Suprapubic skin (tissue), 4 donors: Measurements from ENCODE around the gene TOGARAM2.

Experiments
- EP300 ChIP-seq: sonication (generic); formaldehyde crosslinking; IDR thresholded peaks from one replicate; pipeline ENCODE4 v1.6.1; 2017; ENCODE audit warnings: antibody characterized with exemption
- POLR2A ChIP-seq, 2 donors: fragments of 450-650 bp; IDR thresholded peaks; one replicate each; pipeline ENCODE4 v1.6.1; 2017; ENCODE audit warnings: antibody characterized with exemption in 2 of 2, mild to moderate bottlenecking in 2 of 2, moderate library complexity in 2 of 2
- POLR2AphosphoS5 ChIP-seq, 3 donors: sonication (generic); formaldehyde crosslinking; IDR thresholded peaks; one replicate each; pipeline ENCODE4 v1.6.1; 2017; ENCODE audit warnings: antibody characterized with exemption in 3 of 3
- TF ChIP-seq, protein P1 (sequence below), 2 donors: fragments of 200-600 bp in 1 of 2; fragments of 450-650 bp in 1 of 2; sonication (generic) in 1 of 2; IDR thresholded peaks; one replicate each; pipeline ENCODE4 v1.5.1; 2016 to 2019; ENCODE audit warnings: antibody characterized with exemption in 2 of 2, mild to moderate bottlenecking in 1 of 2, moderate library complexity in 1 of 2

DNA sequence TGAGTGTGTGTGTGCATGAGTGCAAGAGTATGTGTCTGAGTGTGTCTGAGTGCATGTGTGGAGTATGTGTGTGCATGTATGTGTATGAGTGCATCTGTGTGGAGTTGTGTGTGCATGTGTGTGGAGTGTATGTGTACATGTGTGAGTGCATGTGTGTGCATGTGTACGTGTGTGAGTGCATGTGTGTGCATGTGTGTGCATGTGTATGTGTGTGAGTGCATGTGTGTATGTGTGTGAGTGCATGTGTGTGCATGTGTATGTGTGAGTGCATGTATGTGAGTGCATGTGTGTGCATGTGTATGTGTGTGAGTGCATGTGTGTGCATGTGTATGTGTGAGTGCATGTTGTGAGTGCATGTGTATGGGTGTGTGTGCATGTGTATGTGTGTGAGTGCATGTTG, 23.7 kb downstream of the TOGARAM2 start:
- TF ChIP-seq, protein P1, sequence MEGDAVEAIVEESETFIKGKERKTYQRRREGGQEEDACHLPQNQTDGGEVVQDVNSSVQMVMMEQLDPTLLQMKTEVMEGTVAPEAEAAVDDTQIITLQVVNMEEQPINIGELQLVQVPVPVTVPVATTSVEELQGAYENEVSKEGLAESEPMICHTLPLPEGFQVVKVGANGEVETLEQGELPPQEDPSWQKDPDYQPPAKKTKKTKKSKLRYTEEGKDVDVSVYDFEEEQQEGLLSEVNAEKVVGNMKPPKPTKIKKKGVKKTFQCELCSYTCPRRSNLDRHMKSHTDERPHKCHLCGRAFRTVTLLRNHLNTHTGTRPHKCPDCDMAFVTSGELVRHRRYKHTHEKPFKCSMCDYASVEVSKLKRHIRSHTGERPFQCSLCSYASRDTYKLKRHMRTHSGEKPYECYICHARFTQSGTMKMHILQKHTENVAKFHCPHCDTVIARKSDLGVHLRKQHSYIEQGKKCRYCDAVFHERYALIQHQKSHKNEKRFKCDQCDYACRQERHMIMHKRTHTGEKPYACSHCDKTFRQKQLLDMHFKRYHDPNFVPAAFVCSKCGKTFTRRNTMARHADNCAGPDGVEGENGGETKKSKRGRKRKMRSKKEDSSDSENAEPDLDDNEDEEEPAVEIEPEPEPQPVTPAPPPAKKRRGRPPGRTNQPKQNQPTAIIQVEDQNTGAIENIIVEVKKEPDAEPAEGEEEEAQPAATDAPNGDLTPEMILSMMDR (IDR thresholded peaks at IDR 0.05), result no peak
- TF ChIP-seq EP300 (no peak), POLR2AphosphoS5 (IDR thresholded peaks at IDR 0.05) (no peak), POLR2A (IDR thresholded peaks at IDR 0.05) (no peak)
